Right kidney (tissue), 1 donor: Measurements from ENCODE around the gene PRKAG2.
A peak's percentile ranks its signal among the peaks of the same experiment; 100 is the strongest.
"Not testable (repeated sequence)": the region's sequence is repeated elsewhere in the genome, so short reads cannot be mapped to it uniquely, and the experiment has no call there.

Experiments used
- DNase-seq: peaks from one replicate; pipeline ENCODE4 v3.0.0-alpha.2; 2016

Gene PRKAG2

GRCh38 chr7:151851145-151851751, 25.7 kb downstream of the PRKAG2 start:
- no peak for DNase-seq

- DNase-seq: no peak
Observed at GRCh38 chr7:151850491-151851124, 26.3 kb downstream of the PRKAG2 start.

- DNase-seq: no peak
Observed at GRCh38 chr7:151849879-151850260, 27.0 kb downstream of the PRKAG2 start.

GRCh38 chr7:151849008-151849878, 27.7 kb downstream of the PRKAG2 start:
- DNase-seq: no peak

- no peak for DNase-seq
Observed at GRCh38 chr7:151847681-151848081, 29.2 kb downstream of the PRKAG2 start.

GRCh38 chr7:151847136-151847535, 29.8 kb downstream of the PRKAG2 start:
- DNase-seq: no peak

GRCh38 chr7:151845412-151846205, 31.3 kb downstream of the PRKAG2 start:
- no peak for DNase-seq

- no peak for DNase-seq
Observed at GRCh38 chr7:151844825-151845200, 32.1 kb downstream of the PRKAG2 start.

GRCh38 chr7:151844071-151844824, 32.7 kb downstream of the PRKAG2 start:
- no peak for DNase-seq

- DNase-seq: no peak
Observed at GRCh38 chr7:151843181-151843580, 33.7 kb downstream of the PRKAG2 start.

GRCh38 chr7:151841395-151842051, 35.4 kb downstream of the PRKAG2 start:
- not testable (repeated sequence) for DNase-seq

GRCh38 chr7:151840088-151840910, 36.6 kb downstream of the PRKAG2 start:
- no peak for DNase-seq

GRCh38 chr7:151839451-151839921, 37.4 kb downstream of the PRKAG2 start:
- no peak for DNase-seq

GRCh38 chr7:151838861-151839381, 38.0 kb downstream of the PRKAG2 start:
- no peak for DNase-seq

- no peak for DNase-seq
Observed at GRCh38 chr7:151838072-151838471, 38.8 kb downstream of the PRKAG2 start.

GRCh38 chr7:151837285-151838042, 39.5 kb downstream of the PRKAG2 start:
- DNase-seq: peak; percentile 42

GRCh38 chr7:151836927-151837205, 40.0 kb downstream of the PRKAG2 start:
- no peak for DNase-seq

- no peak for DNase-seq
Observed at GRCh38 chr7:151836191-151836926, 40.6 kb downstream of the PRKAG2 start.

GRCh38 chr7:151835636-151836035, 41.3 kb downstream of the PRKAG2 start:
- DNase-seq: no peak
